Hematopoietic multipotent progenitor cell treated with erythropoietin and hydrocortisone succinate and interleukin-3 and kit ligand, for 6 days (in vitro differentiated cells): ENCODE measurements around the gene CXCL5.

ENCODE experiments used
- DNase-seq: peaks from one replicate; pipeline ENCODE4 v3.0.0-alpha.2; 2015

CXCL5 gene

GRCh38 chr4:73998040-73999011, at the start of gene CXCL5:
Gene CXCL5, minus strand, starts transcription at chr4:73998677. Its CDS starts 96 bp downstream, at chr4:73998581.
- peak; percentile 29 for DNase-seq

GRCh38 chr4:74047152-74047551, 48.7 kb upstream of the CXCL5 start:
- DNase-seq: no peak

DNA sequence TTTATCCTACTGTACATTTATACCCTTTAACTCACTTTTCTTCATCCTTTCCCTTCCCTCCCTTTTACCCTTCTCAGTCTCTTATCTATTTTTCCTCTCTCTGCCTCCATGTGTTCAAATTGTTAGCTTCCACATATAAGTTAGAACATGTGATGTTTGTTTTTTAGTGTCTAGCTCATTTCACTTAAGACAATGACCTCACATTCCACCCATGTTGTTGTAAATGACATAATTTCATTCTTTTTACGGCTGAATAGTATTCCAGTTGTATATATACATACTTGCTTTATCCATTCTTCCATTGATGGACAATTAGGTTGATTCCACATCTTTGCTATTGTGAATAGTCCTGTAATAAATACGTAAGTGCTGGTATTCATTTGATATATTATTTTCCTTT, 47.3 kb upstream of the CXCL5 start:
- DNase-seq: no peak

GRCh38 chr4:74045247-74045646, 46.8 kb upstream of the CXCL5 start:
- no peak for DNase-seq

- no peak for DNase-seq
Observed at GRCh38 chr4:74044677-74045076, 46.2 kb upstream of the CXCL5 start.

- no peak for DNase-seq
Observed at GRCh38 chr4:74042681-74043080, 44.2 kb upstream of the CXCL5 start.

- no peak for DNase-seq
Observed at GRCh38 chr4:74041418-74041817, 42.9 kb upstream of the CXCL5 start.

GRCh38 chr4:74039315-74039763, 40.9 kb upstream of the CXCL5 start:
- DNase-seq: no peak

DNA sequence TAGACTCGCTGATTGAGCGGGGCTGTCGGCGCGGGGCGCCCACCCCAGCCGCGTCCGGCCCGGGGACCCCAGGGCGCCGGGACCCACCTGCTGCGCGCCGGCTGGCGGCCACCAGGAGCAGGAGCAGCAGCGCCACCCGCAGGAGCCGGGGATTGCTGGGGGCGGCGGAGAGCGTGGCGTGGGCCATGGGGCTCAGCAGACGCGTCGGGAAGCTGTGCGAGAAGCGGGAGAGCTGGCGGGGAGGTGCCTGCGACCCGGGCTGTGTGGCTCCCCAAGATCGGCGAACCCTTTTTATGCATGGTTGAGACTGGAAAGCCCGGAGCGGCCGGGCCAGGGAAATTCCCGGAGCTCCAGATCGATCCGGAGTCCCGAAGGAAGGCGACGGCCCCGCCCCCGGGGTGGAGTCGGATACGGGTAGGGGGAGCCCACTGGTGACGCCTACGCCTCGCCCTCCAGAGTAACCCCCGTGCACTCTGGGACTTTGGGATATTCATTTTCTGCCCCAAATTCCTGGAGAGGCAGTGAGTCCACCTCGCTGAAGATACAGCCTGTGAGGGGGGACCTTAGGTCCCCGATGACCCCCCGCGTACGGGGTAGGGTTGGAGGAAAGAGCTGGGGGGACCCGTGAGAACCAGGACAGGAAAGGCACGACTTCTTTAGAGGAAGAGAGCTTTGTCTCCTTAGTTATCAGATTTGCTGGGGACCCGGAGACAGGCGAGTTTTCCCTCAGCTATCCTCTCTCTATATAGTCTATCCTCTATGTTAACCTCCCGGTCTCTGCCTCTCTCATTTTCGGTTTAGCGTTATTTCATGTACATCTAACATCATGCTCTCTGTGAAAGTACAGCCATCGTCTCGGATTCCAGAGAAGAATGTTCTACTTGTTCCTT, 40.2 kb upstream of the CXCL5 start, which contains the start of gene CXCL3:
Gene CXCL3, minus strand, starts transcription at position 265 of the 890 bp plus-strand sequence. Its CDS starts 78 bp downstream, at position 187.
- DNase-seq: peak; percentile 60

DNA sequence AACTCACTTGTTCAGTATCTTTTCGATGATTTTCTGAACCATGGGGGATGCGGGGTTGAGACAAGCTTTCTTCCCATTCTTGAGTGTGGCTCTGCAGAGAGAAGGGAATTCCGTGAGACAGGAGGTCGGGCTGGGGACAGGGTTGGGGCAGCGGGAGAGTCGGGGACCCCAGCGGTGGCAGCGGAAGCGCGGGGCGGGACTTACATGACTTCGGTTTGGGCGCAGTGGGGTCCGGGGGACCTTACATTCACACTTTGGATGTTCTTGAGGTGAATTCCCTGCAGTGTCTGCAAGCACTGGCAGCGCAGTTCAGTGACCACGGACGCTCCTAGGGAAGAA, 39.6 kb upstream of the CXCL5 start:
- peak; percentile 35 for DNase-seq

- peak; percentile 55 for DNase-seq
Observed at GRCh38 chr4:74037076-74037955, 38.8 kb upstream of the CXCL5 start.

GRCh38 chr4:74033739-74034138, 35.3 kb upstream of the CXCL5 start:
- no peak for DNase-seq

DNA sequence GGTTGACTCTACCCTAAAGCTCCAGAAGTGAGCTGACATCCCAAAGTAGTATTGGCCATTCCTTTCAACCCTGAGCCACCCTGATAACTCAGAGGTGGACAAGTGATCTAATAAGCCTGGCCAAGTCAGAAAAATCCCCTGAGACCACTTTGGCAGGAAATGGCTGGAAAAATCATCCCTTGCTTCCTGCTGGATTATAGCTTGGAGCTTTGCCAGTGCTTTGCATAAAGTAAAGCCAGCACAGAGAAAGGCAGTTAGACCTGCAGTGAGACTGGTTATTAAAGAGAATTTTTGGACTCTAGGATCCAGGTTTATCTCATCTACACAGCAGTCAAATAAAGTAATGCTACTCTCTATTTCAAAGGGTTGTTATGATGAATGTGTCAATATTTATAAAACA, 33.6 kb upstream of the CXCL5 start:
- DNase-seq: no peak

DNA sequence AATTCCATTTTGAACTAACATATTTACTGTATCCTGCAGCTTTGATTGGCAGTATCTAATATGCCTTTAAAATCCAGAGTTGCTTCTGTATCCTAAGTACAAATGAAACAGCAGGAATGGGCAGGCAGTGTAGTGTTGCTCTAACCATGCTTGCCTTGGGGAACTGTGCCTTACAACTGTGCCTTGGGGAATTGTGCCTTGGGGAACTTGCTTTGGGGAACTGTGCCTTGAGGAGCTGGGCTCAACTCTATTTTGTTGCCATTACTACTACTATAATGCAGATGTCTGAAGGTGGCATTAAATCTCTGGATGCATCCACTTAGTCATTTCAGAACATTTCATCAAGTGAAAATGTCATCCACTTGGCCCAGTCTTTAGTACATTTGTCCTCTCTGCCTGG, 33.1 kb upstream of the CXCL5 start:
- DNase-seq: no peak

GRCh38 chr4:74030285-74030684, 31.8 kb upstream of the CXCL5 start:
- no peak for DNase-seq

DNA sequence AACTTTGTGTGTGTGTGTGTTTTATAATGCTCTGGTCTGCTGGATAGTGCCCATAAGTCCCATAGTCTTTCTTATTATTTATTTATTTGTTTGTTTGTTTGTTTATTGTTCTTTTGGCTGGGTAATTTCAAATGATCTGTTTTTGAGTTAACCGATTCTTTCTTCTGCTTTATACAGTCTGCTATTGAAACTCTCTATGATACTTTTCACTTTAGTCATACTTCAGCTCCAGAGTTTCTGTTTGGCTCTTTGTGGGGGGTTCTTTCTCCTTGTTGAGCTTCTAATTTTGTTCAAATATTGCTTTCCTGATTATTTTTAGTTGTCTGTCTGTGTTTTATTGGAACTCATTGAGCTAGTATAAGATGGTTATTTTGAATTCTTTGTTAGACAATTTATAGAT, 30.0 kb upstream of the CXCL5 start:
- DNase-seq: no peak

DNA sequence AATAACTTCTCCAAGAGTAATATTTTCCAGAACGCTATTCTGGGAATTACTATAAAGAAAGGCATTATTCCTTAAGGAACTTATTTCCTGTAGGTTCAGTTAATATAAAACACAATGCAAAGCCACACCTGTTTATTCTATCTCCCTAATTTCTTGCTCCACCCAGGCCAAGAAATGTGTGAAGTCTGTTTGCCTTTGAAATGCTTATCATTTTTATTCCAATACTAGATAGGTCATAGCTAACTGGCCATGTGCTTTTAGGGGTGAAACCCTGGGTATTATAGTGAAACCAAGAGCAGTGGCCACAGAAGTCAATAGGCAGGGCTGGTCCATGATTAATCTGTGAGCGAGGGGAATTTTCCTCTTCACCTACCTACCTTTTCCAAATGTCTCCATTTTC, 25.2 kb upstream of the CXCL5 start:
- no peak for DNase-seq

DNA sequence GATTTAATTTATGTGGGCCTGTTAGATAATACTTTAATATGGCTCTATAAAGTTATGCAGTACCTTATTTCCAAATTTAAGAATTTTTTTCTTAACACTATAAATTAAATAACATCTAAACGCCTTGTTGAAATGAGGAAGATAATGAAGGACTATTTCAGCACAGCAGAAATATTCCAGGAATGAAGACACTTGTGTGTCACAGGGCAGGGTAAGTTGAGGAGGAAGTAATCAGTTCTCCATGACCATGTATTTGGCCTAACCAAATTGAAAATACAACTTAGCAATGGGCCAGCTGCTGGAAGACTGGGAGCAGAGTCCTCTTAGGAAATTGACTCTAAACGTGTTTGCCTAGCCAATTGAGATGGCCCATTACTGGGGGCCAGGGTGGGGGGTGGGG, 23.1 kb upstream of the CXCL5 start:
- no peak for DNase-seq

DNA sequence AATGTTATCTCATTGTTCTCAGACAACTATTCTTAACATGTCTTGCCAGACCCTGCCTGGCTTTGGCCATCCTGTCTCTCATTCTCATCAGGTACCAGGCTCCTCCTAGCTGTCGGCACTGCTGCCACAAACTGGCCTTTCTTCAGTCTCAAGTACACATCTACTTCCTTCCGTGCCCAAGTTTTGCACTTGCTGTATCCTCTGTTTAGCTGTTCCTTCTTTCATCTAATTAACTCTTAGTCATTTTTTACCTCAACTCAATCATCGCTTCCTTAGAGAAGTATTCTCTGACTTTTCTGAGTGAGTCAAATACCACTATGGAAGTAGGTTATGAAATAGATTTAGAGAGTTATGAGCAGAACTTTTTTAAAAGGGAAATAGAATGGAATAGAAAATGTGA, 20.3 kb upstream of the CXCL5 start:
- DNase-seq: peak; percentile 14

DNA sequence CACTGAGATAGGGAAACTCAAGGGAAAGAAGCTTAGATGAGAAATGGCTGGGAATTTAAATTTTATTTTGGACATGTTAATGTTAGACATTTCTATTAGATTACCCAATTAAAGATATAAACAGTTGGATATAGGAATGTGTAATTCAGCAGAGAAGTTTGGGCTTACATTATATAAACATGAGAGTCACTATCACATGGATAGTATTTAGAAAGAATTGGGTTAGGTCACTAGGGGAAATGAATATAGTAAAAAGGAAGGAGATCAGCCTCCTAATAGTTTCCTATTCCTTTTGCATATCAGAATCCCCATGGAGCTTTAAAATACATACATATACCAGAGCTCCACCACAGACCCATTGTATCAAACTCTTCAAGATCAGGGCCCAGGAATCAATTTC, 19.6 kb upstream of the CXCL5 start:
- DNase-seq: no peak

DNA sequence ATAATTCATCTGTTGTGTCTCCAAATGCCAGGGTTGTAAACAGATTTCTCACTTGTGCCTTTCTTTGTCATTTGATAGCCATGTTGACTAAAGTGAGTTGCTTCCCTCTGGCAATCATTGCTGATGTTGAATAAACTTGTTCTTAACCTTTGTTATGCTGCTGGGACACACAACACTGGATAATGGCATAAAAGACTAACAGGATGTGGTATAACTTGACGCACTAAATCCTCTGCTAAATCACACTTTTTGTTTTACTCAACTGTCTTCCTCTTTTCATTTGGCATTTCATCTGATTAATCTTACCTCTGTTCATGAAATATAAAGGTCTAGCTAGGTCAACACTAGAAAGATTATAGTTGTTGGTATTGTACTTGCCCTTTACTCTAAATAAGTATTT, 17.6 kb upstream of the CXCL5 start:
- peak; percentile 42 for DNase-seq

GRCh38 chr4:74015126-74015780, 16.8 kb upstream of the CXCL5 start:
- DNase-seq: no peak
